Measurements from ENCODE around the gene MIDN. TPM values are rescaled to one million over a fixed set of nuclear protein-coding genes. Genes with fewer than 3 reads are reported as not detected.

The MIDN gene
- total RNA-seq, 4 donors from 2014 or later, result 89.0 to 153 (median 105) TPM

DNA sequence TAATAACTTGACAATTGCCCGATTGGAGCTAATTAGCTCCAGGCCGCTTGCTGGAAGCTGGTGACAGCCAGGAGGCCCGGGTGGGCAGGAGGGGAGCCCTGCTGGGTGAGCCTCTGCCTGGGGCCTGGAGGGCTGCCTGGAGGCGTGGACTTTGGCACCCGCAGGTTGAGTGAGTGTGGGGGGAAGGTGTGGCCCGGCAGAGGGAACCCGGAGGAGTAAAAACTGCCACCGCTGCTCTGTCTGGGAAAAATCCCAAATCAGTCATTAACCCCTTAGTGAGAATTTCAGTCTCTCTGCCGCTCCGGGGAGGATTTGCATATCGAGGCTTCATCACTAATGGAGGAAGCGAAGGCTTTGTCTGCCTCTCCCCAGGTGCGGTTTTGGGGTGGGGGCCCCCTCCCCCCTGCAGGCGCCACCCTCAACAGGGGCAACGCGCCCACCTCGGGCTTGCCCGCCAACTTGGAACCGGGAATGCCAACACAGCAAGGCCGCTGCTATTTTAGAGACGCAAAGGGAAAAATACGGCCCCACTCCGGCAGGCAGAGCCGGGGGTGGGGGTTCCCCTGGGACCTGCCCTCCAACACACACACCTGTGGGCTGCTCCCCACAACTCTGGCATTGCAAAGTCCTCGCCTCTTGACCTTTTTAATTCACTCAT, 43.5 kb downstream of the MIDN start:
- Histone ChIP-seq H3K27me3 (peaks cover 98% of the 10 kb centered on the region), H3K9me3 (no peaks in the 10 kb centered on the region), H3K4me1 (peaks cover 11% of the 10 kb centered on the region), H3K36me3 (no peaks in the 10 kb centered on the region), H3K27ac (no peak overlapping the region), H3K4me3 (no peak overlapping the region)
- TF ChIP-seq, protein P1, sequence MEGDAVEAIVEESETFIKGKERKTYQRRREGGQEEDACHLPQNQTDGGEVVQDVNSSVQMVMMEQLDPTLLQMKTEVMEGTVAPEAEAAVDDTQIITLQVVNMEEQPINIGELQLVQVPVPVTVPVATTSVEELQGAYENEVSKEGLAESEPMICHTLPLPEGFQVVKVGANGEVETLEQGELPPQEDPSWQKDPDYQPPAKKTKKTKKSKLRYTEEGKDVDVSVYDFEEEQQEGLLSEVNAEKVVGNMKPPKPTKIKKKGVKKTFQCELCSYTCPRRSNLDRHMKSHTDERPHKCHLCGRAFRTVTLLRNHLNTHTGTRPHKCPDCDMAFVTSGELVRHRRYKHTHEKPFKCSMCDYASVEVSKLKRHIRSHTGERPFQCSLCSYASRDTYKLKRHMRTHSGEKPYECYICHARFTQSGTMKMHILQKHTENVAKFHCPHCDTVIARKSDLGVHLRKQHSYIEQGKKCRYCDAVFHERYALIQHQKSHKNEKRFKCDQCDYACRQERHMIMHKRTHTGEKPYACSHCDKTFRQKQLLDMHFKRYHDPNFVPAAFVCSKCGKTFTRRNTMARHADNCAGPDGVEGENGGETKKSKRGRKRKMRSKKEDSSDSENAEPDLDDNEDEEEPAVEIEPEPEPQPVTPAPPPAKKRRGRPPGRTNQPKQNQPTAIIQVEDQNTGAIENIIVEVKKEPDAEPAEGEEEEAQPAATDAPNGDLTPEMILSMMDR (IDR thresholded peaks at IDR 0.05), result no peak
- TF ChIP-seq EP300 (IDR thresholded peaks at IDR 0.05) (no peak), POLR2A (IDR thresholded peaks at IDR 0.05) (no peak), POLR2AphosphoS5 (IDR thresholded peaks at IDR 0.05) (no peak)
- WGBS, result 51% methylated on average over 14 of the region's 25 CpGs
- no peak for DNase-seq (ENCODE audit: low spot score in 2 of 2)

DNA sequence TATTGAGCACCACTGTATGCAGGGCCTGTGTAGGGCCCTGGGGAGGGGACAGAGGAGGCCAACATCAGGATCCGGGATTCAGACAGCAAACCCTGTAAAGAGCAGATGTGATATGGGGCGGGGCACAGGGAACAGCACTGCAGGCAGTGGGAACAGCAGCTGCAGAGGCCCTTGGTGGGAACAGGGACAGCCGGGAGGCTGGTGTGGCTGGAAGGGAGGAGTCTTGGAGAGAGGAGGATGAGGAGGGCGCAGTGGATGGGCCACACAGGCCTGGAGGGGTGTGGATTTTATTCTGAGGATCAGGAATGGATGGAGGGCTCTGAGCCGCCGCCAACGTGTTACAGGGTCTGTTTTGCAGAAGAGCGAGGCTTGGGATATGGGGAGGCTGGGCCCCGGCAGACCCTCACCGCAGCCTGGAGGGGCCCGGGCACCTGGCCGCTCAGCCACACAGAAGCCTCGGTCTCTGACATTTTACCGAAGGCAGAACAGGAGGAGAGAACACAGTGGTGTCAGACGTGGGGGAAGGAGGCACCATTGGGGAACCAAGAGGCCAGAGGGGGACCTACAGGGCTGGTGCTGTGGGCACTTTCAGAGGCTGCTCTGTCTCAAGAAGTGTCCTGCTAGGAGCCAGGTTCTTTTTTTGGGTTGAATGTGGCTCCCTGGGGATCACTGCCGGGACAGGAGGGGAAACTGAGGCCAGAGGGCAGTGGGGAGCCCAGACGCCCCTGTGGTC, 44.2 kb downstream of the MIDN start:
- Histone ChIP-seq H3K4me3 (no peak overlapping the region), H3K27ac (no peak overlapping the region), H3K4me1 (peaks cover 11% of the 10 kb centered on the region), H3K36me3 (no peaks in the 10 kb centered on the region), H3K9me3 (no peaks in the 10 kb centered on the region), H3K27me3 (peaks cover 92% of the 10 kb centered on the region)
- TF ChIP-seq POLR2A (IDR thresholded peaks at IDR 0.05), result no peak
- TF ChIP-seq, protein P1 (IDR thresholded peaks at IDR 0.05), result no peak
- no peak for TF ChIP-seq POLR2AphosphoS5 (IDR thresholded peaks at IDR 0.05)
- TF ChIP-seq EP300 (IDR thresholded peaks at IDR 0.05), result no peak
- DNase-seq (ENCODE audit: low spot score in 2 of 2), result no peak
- WGBS, result 80% methylated on average over 16 of the region's 17 CpGs

DNA sequence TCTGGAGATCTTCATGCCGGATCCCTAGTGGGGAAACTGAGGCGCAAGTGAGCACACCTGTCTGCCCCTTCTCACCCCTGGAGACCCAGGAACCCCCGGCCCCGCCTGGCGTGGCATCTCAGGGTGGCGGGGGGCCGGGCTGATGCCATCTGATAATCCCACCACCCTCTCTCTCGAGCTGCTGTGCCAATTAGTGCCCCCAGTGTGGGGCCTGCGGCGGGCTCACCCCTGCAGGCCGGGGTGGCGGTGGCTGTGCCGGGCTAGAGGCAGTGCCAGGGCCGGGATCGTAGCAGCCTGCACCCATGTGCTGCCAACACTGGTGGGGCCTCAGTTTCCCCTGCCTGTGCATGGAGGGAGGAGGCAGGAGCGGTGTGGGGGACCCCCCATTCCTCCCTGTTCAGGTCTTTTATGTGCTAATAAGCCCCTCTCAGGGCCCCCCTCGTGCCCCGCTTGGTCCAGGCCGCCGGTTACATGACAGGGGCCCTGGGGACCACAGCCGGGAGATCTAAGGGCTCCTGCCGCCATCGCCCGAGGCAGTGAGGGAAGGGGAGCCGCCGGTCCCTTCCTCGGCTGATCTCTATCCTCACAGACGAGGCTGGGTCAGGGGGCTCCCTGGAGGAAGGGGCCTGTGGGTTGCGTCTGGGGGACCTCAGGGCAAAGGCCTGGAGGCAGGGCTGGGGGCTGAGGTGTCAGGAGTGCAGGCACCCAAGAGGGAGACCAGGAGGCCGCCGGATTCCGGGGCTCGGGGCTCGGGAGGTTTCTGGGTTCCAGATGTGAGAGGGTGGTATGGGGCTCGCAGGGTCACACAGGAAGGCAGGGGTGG, 45.6 kb downstream of the MIDN start:
- TF ChIP-seq, protein P1 (IDR thresholded peaks at IDR 0.05), result no peak
- TF ChIP-seq POLR2A (IDR thresholded peaks at IDR 0.05), result no peak
- no peak for TF ChIP-seq EP300 (IDR thresholded peaks at IDR 0.05)
- TF ChIP-seq POLR2AphosphoS5 (IDR thresholded peaks at IDR 0.05), result no peak
- Histone ChIP-seq H3K4me1 (peaks cover 11% of the 10 kb centered on the region), H3K4me3 (no peak overlapping the region), H3K27ac (no peak overlapping the region), H3K36me3 (no peaks in the 10 kb centered on the region), H3K9me3 (no peaks in the 10 kb centered on the region), H3K27me3 (peaks cover 78% of the 10 kb centered on the region)
- 44% methylated on average over 13 of the region's 35 CpGs for WGBS
- no peak for DNase-seq (ENCODE audit: low spot score in 2 of 2)

GRCh38 chr19:1294688-1295087, 46.3 kb downstream of the MIDN start:
- TF ChIP-seq POLR2A (IDR thresholded peaks at IDR 0.05) (no peak), POLR2AphosphoS5 (IDR thresholded peaks at IDR 0.05) (no peak), EP300 (IDR thresholded peaks at IDR 0.05) (no peak)
- TF ChIP-seq, protein P1 (IDR thresholded peaks at IDR 0.05), result no peak
- peak in 1 of 2 donors; percentile 52 for DNase-seq (ENCODE audit: low spot score in 2 of 2)
- no peaks in the 10 kb centered on the region for H3K9me3 ChIP-seq
- H3K4me3 ChIP-seq, result no peak overlapping the region
- H3K27ac ChIP-seq, result no peak overlapping the region
- H3K36me3 ChIP-seq, result no peaks in the 10 kb centered on the region
- peaks cover 72% of the 10 kb centered on the region for H3K27me3 ChIP-seq
- 71% methylated on average over 14 of the region's 14 CpGs for WGBS
- H3K4me1 ChIP-seq, result peaks cover 11% of the 10 kb centered on the region

Measured in suprapubic skin (tissue), 4 donors.